ENCODE results near the gene UBE2E2.

The UBE2E2 gene

GRCh38 chr3:23549148-23549910 is 346.2 kb downstream of the UBE2E2 start:
- no peak for DNase-seq

DNA sequence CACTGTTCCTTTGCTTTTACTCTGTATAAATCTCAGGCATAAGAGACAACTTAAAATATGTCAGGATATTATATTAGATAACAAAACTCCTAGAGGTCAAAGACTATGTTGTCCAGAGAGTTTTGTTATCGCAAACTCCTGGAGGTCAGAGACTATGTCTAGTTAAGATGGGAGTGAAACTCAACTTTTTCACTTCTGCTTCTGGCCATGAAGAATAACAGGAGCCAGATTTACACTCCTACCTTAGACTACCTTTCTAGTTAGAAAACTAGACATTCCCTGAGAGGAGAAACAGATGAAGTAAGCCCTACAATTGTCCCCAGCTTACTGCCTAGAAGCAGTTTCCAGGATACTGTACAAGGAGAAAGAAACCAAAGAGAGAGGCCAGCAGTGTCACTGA is 347.3 kb downstream of the UBE2E2 start:
- no peak for DNase-seq

- no peak for DNase-seq
Observed at GRCh38 chr3:23552506-23552905, 349.4 kb downstream of the UBE2E2 start.

DNA sequence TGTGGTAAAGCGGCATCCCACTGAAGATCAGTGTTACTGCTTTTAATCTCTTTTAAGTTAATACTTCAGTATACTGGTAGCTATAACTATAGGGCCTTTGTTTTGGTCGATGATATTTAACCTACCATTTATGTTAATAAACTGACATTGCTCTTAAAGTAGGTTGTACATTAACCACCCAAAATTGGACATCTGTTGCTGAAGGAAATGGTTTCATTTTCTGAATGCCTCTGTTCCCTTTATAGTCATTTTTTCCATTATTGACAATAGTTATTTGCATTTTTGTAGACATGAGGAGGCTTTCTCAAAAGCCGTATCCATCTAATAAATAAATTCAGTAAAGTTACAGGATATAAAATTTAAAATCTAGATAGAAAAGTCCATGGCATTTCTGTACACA is 350.2 kb downstream of the UBE2E2 start:
- no peak for DNase-seq

- DNase-seq: no peak
Observed at GRCh38 chr3:23565041-23565775, 362.1 kb downstream of the UBE2E2 start.

DNA sequence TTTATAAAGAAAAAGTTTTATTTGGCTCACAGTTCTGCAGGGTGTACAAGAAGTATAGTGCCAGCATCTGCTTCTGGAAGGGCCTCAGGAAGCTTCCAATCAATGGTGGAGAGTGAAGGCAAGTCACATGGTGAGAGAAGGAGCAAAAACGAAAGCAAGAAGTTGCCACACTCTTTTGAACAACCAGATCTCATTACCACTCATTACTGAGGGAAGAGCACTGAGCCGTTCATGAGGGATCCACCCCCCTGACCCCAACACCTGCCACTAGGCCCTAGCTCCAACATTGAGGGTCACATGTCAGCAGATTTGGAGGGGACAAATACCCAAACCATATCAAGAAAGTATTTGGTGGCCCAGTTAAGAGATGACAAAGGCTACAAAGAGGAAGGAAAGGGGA is 363.4 kb downstream of the UBE2E2 start:
- no peak for DNase-seq

DNA sequence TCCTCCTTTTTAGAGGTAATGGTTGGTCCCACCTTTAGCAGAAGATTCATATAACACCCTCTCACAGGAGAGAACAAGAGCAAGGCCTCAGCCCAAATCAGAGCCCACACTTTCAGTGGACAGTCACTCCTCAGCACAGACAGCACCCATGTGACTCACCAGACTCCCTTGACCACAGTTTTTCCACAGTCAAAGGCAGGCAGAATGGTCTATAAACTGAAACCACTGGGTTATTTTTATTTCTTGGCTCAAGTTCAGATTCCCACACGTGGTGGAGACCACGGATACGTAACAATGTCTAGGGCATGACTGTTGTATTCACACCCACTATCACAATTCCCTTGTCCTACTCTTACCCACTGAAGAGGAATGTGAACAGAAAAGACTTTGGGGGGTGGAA is 364.8 kb downstream of the UBE2E2 start:
- DNase-seq: no peak

GRCh38 chr3:23573827-23574226 is 370.7 kb downstream of the UBE2E2 start:
- no peak for DNase-seq

- DNase-seq: no peak
Observed at GRCh38 chr3:23574822-23575315, 371.7 kb downstream of the UBE2E2 start.

DNA sequence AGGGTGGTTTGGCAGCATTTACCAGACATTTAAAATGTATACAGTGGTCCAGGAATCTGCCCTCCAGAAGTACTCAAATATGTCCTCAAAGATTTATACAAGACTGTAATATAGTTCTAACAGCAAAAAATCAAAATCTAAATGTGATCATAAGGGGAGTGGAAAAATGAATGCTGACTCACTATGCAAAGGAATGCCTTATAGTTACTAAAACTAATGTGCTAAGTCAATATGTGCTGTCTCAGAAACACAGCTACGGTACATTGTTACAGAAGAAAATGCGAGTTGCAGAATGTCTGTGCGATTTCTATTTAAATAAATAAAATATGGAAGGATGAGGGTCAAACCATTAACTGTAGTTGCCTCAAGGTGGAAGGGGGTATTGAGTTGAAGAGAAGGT is 372.6 kb downstream of the UBE2E2 start:
- no peak for DNase-seq

- no peak for DNase-seq
Observed at GRCh38 chr3:23576379-23576959, 373.3 kb downstream of the UBE2E2 start.

DNA sequence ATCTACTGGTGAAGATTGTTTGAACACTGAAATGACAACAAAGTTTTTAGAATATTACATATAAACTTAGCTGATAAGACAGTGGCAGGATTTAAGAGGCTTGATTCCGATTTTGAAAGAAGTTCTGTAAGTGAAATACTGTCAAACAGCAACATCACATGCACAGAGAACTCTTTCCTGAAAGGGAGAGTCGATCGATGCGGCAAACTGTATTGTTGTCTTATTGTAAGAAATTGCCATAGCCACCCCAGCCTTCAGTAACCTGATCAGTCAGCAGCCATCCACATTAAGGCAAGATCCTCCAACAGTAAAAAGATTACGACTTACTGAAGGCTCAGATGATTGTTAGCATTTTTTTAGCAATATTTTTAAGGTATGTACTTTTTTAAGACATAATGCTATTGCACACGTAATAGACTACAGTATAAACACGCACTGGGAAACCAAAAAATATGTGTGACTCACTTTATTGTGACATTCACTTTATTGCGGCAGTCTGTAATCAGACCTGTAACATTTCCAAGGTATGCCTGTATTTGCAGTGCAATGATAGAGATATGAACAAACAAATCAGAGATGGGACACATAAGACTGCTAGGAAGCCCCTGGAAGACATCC is 377.1 kb downstream of the UBE2E2 start:
- no peak for DNase-seq

DNA sequence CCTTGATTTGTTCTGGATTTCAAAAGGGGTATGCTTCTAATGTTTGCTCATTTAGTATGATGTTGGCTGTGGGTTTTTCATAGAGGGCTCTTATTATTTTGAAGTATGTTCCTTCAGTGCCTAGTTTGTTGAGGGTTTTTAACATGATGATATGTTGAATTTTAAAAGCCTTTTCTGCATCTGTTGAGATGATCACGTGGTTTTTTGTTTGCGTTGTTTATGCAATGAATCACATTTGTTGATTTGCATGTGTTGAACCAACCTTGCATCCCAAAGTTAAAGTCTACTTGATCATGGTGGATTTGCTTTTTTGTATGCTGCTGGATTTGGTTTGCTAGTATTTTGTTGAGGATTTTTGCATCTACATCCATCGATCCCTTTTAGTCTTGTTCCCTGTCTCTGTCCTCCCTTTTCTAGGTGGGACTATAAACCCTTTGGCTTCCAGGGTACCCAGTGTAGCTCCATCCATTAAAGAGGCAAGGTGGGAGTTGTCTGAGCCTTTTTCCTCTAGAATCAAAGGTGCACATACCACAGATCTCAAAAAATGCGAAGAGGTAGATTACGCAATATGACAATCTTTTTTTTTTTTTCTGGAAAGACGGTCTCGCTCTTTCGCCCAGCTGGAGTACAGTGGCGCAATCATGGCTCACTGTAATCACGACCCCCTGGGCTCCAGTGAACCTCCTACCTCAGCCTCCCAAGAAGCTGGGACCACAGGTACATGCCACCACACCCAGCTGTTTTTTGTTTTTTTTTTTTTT is 381.0 kb downstream of the UBE2E2 start:
- no peak for DNase-seq

GRCh38 chr3:23587513-23587912 is 384.4 kb downstream of the UBE2E2 start:
- no peak for DNase-seq

DNA sequence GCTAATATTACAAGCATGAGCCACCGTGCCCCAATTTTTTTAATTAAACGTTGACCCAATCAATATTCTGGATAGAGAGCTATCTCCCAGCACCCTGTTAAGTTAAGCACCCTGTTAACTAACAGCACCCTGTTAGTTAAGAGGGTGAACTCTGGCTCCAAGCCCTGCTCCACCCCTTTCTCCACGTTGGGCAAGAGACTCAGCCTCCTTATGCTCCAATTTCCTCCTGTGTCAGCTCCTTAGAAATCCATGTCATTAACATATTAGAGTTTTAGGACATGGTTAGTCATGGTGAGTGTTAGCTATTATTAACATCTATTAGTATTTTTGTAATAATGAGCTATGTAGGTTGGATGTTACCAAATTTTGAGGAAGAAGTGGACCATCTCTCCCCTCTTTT is 385.4 kb downstream of the UBE2E2 start:
- DNase-seq: no peak

GRCh38 chr3:23589602-23590001 is 386.5 kb downstream of the UBE2E2 start:
- no peak for DNase-seq

DNA sequence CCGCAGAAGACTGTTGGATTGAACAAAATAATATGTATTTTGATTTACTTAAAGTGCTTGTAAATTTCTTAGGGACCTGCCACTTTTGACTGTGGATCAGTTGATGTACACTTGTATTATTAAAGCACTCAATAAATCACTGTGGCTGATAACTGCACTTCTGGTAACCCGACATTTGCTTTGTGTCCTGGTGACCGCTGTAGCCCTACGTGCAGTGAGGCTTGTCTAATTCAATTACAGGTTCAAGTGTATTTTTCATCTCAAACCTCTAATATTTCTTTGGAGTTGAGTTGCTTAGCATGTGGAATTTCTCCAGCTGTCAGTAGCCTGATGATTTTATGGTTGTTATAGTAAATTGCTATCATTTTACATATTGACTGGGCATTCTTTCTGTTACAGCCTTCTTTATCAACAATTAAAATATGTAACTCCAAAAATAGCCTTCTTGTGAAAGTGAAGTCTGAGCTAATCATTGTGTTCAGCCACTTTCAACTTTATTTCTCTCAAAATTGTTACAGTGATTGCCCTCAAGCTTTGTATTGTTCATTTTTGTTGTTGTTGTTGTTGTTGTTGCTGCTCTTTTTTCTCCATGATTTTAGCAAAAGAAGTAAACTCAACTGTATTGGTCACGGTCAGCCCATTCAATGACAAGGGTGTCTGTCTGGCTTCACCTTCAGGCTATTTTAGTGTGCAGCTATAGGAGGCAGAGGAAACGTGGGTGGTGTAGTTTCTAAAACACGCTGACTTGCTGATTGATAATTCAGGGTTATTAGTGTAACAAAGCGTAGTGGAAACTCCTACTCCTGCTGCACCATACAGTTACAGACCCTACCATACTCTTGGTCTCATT is 387.5 kb downstream of the UBE2E2 start:
- no peak for DNase-seq

DNA sequence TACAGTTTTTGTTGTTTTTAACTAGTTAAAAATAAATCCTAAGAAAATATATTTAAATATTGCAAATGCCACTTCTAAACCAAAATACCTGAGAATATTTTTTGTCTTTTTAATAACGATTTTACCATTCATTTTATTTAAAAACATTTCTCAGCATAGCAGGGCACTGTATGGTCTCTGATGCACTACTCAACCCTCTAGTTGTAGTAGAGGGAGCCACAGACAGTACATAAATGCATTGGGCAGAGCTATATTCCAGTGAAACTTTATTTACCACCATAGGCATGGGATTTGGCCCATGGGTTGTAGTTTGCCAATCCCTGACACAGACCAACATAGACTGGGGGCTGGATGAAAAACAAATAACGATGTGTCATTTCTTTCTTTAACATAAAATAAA is 388.2 kb downstream of the UBE2E2 start:
- DNase-seq: no peak

DNA sequence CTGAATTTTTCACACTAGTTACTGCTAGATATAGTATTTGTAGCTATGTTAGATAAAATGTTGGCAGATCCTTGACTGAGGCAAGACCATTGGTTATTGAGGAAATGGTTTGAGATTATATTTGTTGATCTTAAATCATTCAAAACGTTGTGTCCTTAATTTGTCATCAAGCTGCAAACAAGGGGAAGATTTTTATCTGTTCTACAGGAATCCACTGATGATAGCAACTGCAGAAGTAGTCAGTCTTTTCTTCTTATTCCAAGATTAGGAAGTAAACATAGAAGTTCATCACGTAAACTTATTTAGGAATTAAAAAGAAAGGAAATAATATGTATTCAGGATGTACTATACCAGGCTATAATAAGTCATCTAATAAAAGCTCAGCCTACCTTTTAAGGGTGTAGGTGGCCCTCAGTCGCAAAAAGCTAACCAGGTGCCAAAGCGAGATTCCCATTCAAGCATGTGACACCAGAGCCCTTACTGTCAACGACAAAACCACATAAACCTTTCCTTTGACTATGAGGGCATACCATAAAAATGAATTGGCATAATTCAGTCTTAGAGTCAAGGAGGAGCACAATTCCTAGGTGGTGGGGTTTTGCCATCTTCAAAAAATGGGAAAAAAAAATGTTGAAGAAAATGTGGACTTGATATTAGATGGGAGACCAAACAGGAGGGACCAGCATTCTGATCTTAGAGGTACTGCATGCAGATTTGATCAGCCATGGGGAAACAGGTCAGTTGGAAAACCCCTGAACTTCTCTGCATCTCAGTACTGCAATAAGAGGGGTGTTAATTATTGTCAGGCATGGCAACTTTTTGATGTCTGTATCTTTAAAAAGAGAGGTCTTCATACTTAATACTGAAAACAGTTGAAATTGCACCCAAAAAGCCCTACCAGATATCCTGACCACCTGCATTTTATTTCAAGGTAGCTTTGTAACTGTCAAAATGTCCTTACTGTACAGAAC is 390.1 kb downstream of the UBE2E2 start:
- DNase-seq: no peak

DNA sequence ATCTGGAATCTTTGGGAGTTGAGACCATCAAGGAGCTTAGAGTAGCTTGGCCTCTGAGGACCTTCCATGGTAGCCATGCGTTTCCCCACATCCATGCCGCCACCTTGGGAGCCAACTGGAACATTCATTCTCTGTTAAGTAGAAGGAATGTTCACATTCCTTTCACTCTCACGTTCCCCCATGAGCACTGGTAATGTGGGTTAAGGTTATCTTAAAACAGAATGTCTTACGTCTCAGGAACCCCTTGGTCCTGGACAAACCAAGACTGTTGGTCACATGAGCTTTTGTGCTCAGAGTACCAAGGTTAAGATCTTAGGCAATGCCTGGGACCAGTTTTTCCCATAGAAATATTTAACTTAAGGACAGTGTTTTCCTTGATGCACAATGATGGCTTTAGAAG is 390.9 kb downstream of the UBE2E2 start:
- DNase-seq: no peak

Data from stimulated activated CD4-positive, alpha-beta T cell treated with anti-CD3 and anti-CD28 coated beads, Interleukin-2, amount 100 ng/mL, for 48 hours (primary cell).